K562 treated with DMSO at 1 percent for 48 hours (cell line): ENCODE data around the gene STIM1. TPM values are rescaled to one million over a fixed set of nuclear protein-coding genes. Genes with fewer than 3 reads are reported as not detected.

Source experiments
- total RNA-seq: library from RNA; unstranded; fragments of 300-600 nt; gene quantifications from 2 replicates; pipeline ENCODE4 v1.2.3, GENCODE V29; 2022; ENCODE audit warnings: low replicate concordance; ENCODE audit errors: extremely low read depth

The STIM1 gene
- not detected in 2 replicates for total RNA-seq

DNA sequence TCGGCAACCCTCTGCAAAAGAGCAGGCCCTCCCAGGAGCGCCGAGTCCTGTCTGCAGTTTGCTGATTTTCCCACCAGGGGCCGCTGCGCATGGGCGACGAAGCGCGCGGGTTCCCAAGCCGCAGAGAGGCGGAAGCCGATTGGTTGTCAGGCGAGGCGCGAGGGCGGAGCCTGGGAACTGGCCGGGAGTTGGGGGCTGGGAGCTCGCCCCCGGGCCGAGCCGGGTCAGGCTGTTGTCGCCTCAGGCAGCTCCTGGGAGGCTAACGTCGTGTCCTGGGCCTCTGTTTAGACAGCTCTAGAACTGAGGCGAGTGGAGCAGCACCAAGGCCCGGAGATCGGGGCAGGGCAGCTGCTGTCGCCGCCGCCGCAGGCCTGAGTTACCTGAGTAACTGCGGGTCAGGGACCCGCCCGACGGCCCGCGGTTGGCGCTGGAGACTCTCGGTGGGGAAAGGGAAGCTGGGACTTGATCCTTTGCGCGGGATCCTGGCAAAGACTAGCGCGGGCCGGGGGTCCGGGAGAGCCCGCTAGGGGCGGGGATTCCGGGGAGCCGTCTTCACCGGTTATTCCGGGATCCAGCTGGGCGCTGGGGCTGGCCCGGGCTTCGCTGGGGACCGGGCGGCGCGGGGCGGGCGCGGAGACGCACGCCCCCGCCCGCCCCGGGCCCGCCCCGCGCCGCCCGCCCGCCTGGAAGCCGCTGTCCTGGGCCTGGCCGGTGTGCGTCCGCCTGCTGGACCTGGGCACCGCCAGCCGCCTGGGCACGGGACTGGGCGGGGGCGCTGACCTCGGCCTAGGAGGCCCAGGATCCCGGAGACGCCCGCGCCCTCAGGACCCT is at the start of gene STIM1:
Gene STIM1 (plus strand): TSS at position 688 of the 831 bp plus-strand sequence. CDS start 607 bp downstream, outside the sequence.

DNA sequence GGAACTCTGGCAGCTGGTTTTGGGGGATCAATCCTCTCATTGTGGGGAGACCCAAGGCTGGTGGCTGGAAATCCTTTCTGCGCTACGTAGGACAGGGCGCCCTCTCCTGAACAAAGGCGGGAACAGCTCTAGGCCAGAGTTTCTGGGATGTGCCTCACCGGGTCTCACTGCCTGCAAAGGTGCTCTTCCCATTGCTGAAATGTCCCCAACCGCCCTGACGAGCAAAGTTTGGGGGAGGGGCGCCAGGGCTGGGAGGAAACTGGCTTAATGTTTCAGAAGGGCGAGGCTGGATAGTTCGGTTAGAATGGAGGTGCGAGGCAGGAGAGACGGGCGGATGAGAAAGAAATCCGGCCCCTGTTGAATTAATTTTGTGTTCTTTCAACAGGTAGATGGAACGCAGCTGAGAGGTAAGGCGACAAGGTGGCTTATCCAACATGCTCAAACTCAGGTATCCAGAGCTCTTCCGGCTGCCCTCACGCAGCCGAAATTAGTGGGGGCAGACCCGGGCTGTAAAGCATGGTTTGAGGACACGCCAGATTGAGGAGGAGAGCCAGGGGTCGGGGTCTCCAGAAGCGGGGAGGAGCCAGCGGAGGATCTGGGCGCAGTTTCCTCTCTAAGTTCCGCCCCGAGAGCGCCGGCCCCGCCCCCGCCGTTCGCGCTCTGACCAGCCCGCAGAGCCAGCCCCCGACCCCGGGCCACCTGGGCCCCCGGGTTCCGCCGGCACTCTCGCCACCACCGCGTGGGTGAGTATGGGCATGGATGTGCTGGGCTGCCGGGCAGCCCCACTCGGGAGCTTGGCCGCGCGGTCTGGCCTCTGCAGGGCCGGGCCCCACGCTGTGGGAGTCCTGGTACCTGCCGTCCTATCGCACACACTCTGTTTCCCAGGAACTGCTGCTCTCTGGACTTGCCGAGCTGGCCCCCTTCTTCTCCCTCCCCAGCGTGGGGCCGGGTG is 47.3 kb upstream of the STIM1 start, which contains the start of gene PGAP2:
Gene PGAP2 (plus strand): TSS at position 652 of the 952 bp plus-strand sequence. CDS start 2,700 bp downstream, outside the sequence.

GRCh38 chr11:3840870-3841425 is 14.5 kb upstream of the STIM1 start, which contains the start of gene RHOG:
RHOG (minus strand) TSS chr11:3840959; CDS start chr11:3828138, 12,821 bp downstream.

GRCh38 chr11:4094348-4095291 is 239.2 kb downstream of the STIM1 start, which contains the start of gene RRM1:
RRM1 (plus strand) TSS chr11:4094799; CDS start chr11:4095013, 214 bp downstream.

Other genes starting within 250 kb of the STIM1 start
- gene ART5, start 213.7 kb upstream of the STIM1 start, total RNA-seq = not detected in 2 replicates
- not detected in 2 replicates for gene ART1, start 210.5 kb upstream of the STIM1 start, total RNA-seq
- gene CHRNA10, start 184.3 kb upstream of the STIM1 start, total RNA-seq = not detected in 2 replicates
- gene NUP98, start 58.1 kb upstream of the STIM1 start, total RNA-seq = not detected in 2 replicates
- gene PGAP2, start 47.1 kb upstream of the STIM1 start, total RNA-seq = not detected in 2 replicates
- gene RHOG, start 14.7 kb upstream of the STIM1 start, total RNA-seq = not detected in 2 replicates
- not detected in 2 replicates for gene RRM1, start 239.1 kb downstream of the STIM1 start, total RNA-seq